IPS-18c (cell line): ENCODE results near the gene ALDH4A1.

Experiments
- H3K4me3 ChIP-seq: 2 replicates; pipeline ENCODE4 v1.7.0; 2013; ENCODE audit warnings: low read depth, mild to moderate bottlenecking, low read length, moderate library complexity; ENCODE audit not compliant: insufficient read depth
- H3K9me3 ChIP-seq: one replicate; pipeline ENCODE4 v1.6.1; 2013; ENCODE audit warnings: mild to moderate bottlenecking, low read length, moderate library complexity; ENCODE audit not compliant: control insufficient read depth, insufficient read depth

The ALDH4A1 gene

GRCh38 chr1:18891426-18891780 is 11.0 kb downstream of the ALDH4A1 start:
- Histone ChIP-seq H3K9me3 (peaks cover 2% of the 10 kb centered on the region), H3K4me3 (no peak overlapping the region)

GRCh38 chr1:18890706-18891425 is 11.5 kb downstream of the ALDH4A1 start:
- no peak overlapping the region for H3K4me3 ChIP-seq
- peaks cover 2% of the 10 kb centered on the region for H3K9me3 ChIP-seq

GRCh38 chr1:18886003-18886335 is 16.4 kb downstream of the ALDH4A1 start:
- Histone ChIP-seq H3K9me3 (no peaks in the 10 kb centered on the region), H3K4me3 (no peak overlapping the region)

GRCh38 chr1:18885311-18886002 is 16.9 kb downstream of the ALDH4A1 start:
- H3K9me3 ChIP-seq, result no peaks in the 10 kb centered on the region
- no peak overlapping the region for H3K4me3 ChIP-seq

GRCh38 chr1:18884727-18885126 is 17.6 kb downstream of the ALDH4A1 start:
- no peaks in the 10 kb centered on the region for H3K9me3 ChIP-seq
- no peak overlapping the region for H3K4me3 ChIP-seq

- Histone ChIP-seq H3K9me3 (no peaks in the 10 kb centered on the region), H3K4me3 (no peak overlapping the region)
Observed at GRCh38 chr1:18884419-18884717, 18.0 kb downstream of the ALDH4A1 start.

GRCh38 chr1:18883636-18884418 is 18.5 kb downstream of the ALDH4A1 start:
- no peak overlapping the region for H3K4me3 ChIP-seq
- no peaks in the 10 kb centered on the region for H3K9me3 ChIP-seq

GRCh38 chr1:18883079-18883478 is 19.3 kb downstream of the ALDH4A1 start:
- H3K9me3 ChIP-seq, result no peaks in the 10 kb centered on the region
- H3K4me3 ChIP-seq, result no peak overlapping the region

- no peak overlapping the region for H3K4me3 ChIP-seq
- no peaks in the 10 kb centered on the region for H3K9me3 ChIP-seq
Observed at GRCh38 chr1:18882486-18882885, 19.9 kb downstream of the ALDH4A1 start.

- H3K4me3 ChIP-seq, result no peak overlapping the region
- no peaks in the 10 kb centered on the region for H3K9me3 ChIP-seq
Observed at GRCh38 chr1:18881642-18882431, 20.5 kb downstream of the ALDH4A1 start.

- H3K9me3 ChIP-seq, result no peaks in the 10 kb centered on the region
- no peak overlapping the region for H3K4me3 ChIP-seq
Observed at GRCh38 chr1:18881164-18881563, 21.2 kb downstream of the ALDH4A1 start.

- Histone ChIP-seq H3K9me3 (no peaks in the 10 kb centered on the region), H3K4me3 (no peak overlapping the region)
Observed at GRCh38 chr1:18880585-18880984, 21.8 kb downstream of the ALDH4A1 start.

GRCh38 chr1:18879791-18880309 is 22.5 kb downstream of the ALDH4A1 start:
- no peak overlapping the region for H3K4me3 ChIP-seq

GRCh38 chr1:18879215-18879790 is 23.1 kb downstream of the ALDH4A1 start:
- Histone ChIP-seq H3K4me3 (no peak overlapping the region), H3K9me3 (no peaks in the 10 kb centered on the region)

More at GRCh38 chr1:18879791-18880309, 22.5 kb downstream of the ALDH4A1 start:
- no peaks in the 10 kb centered on the region for H3K9me3 ChIP-seq

- no peak overlapping the region for H3K4me3 ChIP-seq
Observed at GRCh38 chr1:18878538-18879214, 23.7 kb downstream of the ALDH4A1 start.

GRCh38 chr1:18877282-18877681 is 25.1 kb downstream of the ALDH4A1 start:
- Histone ChIP-seq H3K4me3 (no peak overlapping the region), H3K9me3 (no peaks in the 10 kb centered on the region)

More at GRCh38 chr1:18878538-18879214, 23.7 kb downstream of the ALDH4A1 start:
- no peaks in the 10 kb centered on the region for H3K9me3 ChIP-seq
